Esophagus squamous epithelium (tissue), 4 donors: Measurements from ENCODE around the gene OTOG.

ENCODE experiments used
- POLR2A ChIP-seq, 4 donors: fragments of 450-650 bp; IDR thresholded peaks; one replicate each; pipeline ENCODE4 v1.6.1; 2017; ENCODE audit warnings: antibody characterized with exemption in 4 of 4, mild to moderate bottlenecking in 4 of 4, moderate library complexity in 3 of 4
- TF ChIP-seq, protein P1 (sequence below), 6 experiments: fragments of 450-650 bp in 4 of 6; fragments of 200-600 bp in 2 of 6; sonication (generic) in 2 of 6; IDR thresholded peaks; one replicate each; pipeline ENCODE4 v1.5.1; 2016 to 2019; ENCODE audit warnings: antibody characterized with exemption in 6 of 6, mild to moderate bottlenecking in 4 of 6, moderate library complexity in 4 of 6

GRCh38 chr11:17556999-17557398 is 9.9 kb downstream of the OTOG start:
- TF ChIP-seq, protein P1, sequence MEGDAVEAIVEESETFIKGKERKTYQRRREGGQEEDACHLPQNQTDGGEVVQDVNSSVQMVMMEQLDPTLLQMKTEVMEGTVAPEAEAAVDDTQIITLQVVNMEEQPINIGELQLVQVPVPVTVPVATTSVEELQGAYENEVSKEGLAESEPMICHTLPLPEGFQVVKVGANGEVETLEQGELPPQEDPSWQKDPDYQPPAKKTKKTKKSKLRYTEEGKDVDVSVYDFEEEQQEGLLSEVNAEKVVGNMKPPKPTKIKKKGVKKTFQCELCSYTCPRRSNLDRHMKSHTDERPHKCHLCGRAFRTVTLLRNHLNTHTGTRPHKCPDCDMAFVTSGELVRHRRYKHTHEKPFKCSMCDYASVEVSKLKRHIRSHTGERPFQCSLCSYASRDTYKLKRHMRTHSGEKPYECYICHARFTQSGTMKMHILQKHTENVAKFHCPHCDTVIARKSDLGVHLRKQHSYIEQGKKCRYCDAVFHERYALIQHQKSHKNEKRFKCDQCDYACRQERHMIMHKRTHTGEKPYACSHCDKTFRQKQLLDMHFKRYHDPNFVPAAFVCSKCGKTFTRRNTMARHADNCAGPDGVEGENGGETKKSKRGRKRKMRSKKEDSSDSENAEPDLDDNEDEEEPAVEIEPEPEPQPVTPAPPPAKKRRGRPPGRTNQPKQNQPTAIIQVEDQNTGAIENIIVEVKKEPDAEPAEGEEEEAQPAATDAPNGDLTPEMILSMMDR (IDR thresholded peaks at IDR 0.05): no peak
- no peak for TF ChIP-seq POLR2A (IDR thresholded peaks at IDR 0.05)
